HG02938 (cell line): ENCODE data around the gene TP63.
"Not testable (repeated sequence)": the region's sequence is repeated elsewhere in the genome, so short reads cannot be mapped to it uniquely, and the experiment has no call there.

Experiments used
- ATAC-seq: cut with Tn5 transposase; IDR thresholded peaks from one replicate; pipeline ENCODE4 v1.9.1; 2021; ENCODE audit warnings: mild to moderate bottlenecking, moderate library complexity; ENCODE audit not compliant: unreplicated experiment

Gene TP63

DNA sequence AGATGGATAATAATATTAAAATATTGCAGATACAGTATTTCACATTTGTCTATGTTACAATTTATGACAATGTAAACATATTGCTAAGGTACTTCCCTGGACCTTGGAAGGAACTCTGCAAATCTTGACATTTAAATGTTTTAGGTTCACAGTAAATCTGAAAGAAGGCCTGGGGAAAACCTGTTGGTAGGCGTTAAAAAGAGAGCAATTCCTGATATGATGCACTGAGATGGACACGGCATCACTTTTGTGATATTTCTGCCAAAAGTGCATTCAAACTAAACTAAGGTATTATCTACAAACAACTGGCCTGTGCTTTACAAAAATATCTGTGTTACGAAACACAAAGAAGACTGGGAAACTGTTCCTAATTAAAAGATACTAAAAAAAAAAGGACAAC lies 6.1 kb upstream of the TP63 start:
- ATAC-seq = no peak

DNA sequence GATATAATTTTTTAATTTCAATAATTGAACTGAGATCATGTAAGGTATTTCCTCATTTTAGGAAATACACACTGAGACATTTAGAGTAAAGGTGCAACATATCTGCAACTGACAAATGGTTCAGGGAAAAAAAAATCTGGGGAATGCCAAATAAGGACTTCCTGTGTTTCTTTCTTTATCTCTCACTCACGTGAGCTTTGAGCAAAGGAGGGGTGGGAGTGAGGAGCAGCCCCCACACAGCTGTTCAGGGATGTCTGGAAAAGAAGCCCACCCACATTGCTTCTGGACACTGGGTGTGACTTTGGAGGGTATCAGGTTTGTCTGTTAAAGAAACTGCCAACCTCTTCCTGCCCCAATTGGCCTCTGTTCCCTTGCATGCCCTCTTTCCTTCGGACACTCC lies 5.6 kb upstream of the TP63 start:
- no peak for ATAC-seq

GRCh38 chr3:189626286-189626685 lies 4.9 kb upstream of the TP63 start:
- ATAC-seq = no peak

DNA sequence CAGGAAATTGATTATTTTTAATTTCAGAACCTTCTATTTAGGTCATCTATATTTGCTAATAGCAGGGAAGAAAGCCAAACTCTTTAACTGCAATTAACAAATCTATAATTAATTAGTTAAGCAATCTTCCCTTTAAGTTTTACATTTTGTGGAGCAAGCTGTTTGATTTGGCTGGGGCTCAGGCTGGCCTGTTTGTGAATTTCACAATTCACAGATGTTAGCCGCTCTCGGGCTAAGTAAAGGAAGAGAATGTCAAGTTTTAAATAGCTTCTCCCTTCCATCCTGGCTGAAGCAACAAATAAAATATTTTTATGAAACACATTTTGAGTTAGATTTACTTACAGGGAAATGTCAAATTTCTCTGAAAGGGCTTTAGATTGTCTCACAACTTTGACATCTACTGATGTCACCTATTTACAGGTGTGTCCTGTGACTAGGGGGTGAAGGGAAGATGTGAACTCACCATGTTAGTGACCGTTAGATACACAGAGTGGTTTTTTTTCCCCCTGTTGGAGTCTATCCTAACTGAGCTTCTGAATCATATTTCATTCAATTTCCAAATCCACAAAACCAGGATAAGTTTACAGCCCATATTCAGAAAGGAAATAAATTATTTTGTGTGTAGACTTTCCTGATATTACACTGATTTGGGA lies 1.3 kb upstream of the TP63 start:
- no peak for ATAC-seq

DNA sequence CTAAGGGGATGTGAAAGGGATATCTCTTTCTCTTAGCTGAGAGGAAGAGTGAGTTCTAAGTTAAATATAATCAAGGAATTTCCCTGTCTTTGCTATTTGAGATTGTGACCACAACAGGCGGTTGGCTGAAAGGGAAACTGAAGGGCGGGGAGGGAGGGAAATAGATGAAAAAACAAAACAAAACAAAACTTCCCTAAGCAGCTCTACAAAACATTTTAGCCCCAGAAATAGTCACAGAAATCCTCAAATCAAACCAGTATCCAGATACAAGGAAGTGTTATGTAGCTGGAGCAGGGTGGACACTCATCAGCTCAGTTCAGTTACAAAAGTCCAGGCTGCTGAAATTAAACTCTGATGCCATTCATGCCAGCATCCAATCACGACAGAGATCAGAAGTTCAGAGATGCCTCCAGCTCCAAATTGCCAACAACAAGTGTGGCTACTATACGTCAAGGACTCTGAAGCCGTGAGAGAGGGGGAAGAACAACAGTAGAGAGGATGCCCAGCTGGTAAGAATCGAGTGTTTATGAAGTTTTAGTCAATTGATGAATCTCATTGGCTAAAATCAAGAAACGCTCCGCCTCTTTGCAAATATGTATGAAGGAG lies 319 bp upstream of the TP63 start:
- ATAC-seq = peak; percentile 60

DNA sequence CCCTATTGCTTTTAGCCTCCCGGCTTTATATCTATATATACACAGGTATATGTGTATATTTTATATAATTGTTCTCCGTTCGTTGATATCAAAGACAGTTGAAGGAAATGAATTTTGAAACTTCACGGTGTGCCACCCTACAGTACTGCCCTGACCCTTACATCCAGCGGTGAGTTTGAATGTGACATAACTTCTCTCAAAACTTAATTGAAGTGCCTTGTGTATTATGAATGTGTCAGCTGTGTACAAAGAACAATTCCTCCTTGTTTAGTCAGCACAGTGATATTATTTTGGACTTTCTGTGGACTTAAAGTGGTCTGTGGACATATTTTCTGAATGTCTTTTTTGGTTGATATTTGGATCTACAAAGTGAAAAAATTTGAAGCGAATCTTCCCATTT lies 220 bp downstream of the TP63 start:
- ATAC-seq = no peak

DNA sequence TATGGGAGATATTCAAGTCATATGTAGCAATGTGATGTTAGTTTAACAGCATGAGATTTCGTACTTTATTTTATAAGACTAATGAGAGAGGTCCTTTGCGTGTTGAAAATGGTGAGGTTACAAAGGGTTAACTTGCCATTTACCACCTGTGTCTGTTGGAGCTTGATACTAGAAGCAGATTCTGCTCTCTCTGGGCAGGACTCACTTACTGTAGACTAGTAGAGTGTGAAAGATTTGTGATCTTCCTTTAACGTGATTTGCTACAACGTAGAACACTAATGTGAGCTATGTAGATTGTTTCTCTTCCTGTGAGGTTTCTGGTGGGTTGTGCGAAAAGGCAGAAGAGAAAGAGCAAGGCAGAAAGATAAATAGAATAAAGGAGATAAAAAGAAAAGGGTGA lies 1.1 kb downstream of the TP63 start:
- ATAC-seq = no peak

GRCh38 chr3:189635339-189635738 lies 4.2 kb downstream of the TP63 start:
- ATAC-seq = no peak

GRCh38 chr3:189636048-189636447 lies 4.9 kb downstream of the TP63 start:
- ATAC-seq = no peak

DNA sequence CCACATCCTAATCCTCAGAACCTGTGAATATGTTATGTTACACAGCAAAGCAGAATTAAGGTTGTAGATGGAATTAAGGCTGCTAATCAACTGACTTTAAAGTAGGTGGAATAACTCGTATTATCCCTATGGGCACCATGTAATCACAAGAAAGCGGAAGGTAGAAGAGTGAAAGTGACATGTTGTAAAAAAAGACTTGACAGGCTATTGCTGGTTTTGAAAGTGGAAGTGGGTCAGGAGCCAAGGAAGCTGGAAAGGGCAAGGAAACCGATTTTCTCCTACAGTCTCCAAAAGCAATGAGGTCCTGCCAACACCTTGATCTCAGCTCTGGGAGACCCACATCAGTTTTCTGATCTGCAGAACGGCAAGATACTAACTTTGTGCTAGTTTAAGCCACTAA lies 6.6 kb downstream of the TP63 start:
- no peak for ATAC-seq

DNA sequence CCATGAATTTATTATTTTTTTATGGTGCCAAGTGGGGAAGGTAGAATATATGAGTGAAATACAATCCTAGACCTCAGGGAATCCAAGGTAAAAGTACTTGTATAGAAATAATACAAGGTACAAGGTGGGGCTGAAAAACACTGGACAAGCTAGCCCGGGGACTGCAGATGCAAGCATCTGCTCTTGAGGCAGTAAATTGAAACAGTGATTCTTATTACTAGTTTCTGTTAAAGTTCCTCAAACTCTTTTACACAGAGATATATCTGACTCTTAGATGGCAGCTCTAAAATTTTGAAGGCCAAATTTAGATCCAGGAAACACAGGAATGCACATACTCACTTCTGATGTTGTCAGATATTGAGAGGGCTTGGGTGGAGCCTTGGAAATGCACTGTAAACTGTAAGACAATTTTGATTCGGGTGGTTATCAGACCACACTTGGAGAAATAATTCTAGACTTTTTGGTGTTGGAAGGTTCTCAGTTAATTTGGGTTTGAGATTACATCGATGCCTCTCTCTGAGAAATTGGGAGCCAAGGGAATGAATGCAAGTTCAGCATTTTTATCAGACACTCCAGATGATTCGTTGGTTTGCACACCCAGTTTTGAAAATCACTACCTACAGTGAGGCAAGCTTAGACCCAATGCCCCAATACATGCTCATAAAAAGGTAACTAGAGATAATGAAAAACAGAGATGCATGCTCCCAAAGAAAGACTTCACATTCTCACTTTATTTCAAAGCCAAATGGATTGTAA lies 7.3 kb downstream of the TP63 start:
- no peak for ATAC-seq

DNA sequence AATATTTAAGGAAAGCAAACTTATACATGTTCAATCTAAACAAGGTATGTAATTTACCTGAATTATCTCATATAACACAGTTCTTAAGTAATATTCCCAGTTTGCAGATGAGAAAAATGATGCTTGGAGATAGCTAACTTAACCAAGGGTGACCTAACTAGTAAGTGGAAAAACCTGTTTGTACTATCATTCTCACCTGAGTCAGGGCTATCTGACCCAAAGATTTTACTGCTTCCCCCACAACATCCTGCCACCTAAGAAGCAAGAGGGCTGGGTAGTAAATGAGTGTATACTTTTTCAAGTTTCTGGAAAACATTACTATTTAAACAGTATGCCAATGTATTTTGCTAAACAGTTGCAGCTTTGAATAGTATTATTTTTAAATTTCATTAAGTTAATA lies 10.6 kb downstream of the TP63 start:
- peak; percentile 67 for ATAC-seq

GRCh38 chr3:189646853-189647542 lies 15.8 kb downstream of the TP63 start:
- ATAC-seq = peak; percentile 62

DNA sequence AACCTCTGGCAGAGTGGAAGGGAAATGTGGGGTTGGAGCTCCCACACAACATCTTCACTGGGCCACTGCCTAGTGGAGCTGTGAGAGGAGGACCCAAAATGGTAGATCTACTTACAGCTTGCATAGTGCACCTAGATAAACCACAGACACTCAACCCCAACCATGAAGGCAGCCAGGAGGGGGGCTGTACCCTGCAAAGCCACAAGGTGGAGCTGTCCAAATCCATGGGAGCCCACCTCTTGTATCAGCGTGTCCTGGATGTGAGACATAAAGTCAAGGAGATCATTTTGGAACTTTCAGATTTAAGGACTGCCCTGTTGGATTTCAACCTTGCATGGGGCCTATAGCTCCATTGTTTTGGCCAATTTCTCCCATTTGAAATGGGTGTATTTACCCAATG lies 20.9 kb downstream of the TP63 start:
- ATAC-seq = no peak

DNA sequence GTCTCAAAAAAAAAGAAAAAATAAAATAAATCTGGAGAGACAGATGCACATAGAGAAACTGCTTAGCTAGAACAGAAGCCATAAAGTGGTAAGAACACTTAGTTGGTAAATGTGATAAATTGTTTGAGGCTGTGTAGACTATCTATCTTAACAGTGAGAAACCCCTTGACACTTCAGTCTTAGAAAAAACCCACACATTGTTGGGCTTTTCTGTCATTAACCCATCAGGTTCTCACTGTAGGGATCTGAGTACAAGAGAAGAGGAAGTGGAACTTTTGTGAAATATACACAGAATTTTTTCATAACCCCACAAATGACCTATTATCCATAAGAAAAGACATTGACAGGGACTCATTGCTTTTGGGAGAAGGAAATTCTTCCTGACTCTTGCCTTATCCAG lies 24.4 kb downstream of the TP63 start:
- peak; percentile 92 for ATAC-seq

- no peak for ATAC-seq
Measured at GRCh38 chr3:189659571-189659970, 28.4 kb downstream of the TP63 start.

GRCh38 chr3:189664311-189664710 lies 33.1 kb downstream of the TP63 start:
- no peak for ATAC-seq

- not testable (repeated sequence) for ATAC-seq
Measured at GRCh38 chr3:189672346-189672745, 41.2 kb downstream of the TP63 start.

GRCh38 chr3:189673535-189673934 lies 42.3 kb downstream of the TP63 start:
- peak; percentile 86 for ATAC-seq

- no peak for ATAC-seq
Measured at GRCh38 chr3:189674249-189674913, 43.2 kb downstream of the TP63 start.

DNA sequence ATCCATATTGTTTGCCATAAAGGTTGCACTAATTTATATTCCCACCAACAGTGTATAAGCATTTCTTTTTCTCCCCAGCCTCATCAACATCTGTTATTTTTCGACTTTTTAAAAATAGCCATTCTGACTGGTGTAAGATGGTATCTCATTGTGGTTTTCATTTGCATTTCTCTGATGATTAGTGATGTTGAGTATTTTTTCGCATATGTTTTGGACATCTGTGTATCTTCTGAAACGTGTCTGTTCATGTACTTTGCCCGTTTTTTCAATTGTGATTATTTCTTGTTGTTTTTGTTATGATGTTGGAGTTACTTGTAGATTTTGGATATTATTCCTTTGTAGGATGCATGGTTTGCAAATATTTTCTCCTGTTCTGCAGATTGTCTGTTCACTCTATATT lies 46.5 kb downstream of the TP63 start:
- ATAC-seq = peak; percentile 58
